OCI-M2 (cell line): ENCODE results near the gene CD151.

Source experiments
- DNase-seq: peaks from one replicate; lab custom pipeline; 2025; ENCODE audit not compliant: unreplicated experiment; lab: John Stamatoyannopoulos, UW

CD151 gene

DNA sequence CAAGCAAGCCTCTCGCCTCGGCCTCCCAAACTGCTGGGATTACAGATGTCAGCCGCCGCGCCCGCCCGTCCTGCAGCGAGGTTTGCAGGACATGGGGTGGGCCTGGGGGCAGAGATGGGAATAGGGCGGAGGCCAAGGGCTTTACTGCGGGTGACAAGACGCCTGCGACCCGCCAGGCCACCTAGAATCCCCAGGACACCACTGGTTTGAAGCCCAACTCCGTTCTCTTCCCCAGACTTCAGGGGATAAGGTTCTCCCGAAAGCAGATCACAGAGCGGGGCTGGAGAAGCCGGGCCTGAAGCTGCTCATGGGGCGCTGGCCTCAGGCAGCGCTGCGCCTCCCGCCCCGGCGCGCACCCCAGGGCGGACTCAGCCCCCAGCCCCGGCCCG, 9.2 kb downstream of the CD151 start:
- DNase-seq = no peak

DNA sequence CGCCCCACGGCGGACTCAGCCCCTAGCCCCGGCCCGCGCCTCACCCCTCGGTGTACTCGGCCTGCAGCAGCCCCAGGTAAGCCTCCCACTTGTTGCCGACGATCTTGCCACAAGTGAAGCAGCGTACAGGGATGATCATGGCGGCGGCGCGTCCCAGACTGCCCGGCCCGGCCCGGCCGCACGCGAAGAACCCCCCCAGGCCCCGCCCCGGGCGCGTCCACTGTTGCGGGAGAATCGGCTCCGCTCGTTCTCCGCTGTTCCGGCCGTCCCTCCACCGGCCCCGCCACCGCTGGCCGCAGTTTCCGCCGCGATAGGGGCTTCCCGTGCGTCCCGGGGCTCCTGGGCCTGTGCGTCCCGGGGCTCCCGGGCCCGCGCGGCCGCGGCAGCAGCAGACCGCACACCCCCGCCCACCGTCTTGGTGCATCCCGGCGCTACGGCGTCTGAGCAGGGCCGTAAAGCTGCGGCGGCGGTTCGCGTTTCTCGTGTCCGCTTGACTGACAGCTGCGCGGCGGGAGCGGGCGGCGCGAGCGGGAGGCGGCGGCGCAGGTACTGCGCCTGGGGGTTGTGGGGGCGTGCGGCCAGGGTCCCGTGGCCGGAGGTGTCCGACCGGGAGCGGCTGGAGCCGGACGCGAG, 9.7 kb downstream of the CD151 start, which contains the start of the genes POLR2L and TSPAN4:
TSS of gene POLR2L (minus strand) at position 160 of the 633 bp plus-strand sequence. CDS start at position 139, 21 bp downstream.
TSS of gene TSPAN4 (plus strand) at position 483 of the 633 bp plus-strand sequence. CDS start 7,453 bp downstream, outside the sequence.
- DNase-seq = peak; percentile 38

DNA sequence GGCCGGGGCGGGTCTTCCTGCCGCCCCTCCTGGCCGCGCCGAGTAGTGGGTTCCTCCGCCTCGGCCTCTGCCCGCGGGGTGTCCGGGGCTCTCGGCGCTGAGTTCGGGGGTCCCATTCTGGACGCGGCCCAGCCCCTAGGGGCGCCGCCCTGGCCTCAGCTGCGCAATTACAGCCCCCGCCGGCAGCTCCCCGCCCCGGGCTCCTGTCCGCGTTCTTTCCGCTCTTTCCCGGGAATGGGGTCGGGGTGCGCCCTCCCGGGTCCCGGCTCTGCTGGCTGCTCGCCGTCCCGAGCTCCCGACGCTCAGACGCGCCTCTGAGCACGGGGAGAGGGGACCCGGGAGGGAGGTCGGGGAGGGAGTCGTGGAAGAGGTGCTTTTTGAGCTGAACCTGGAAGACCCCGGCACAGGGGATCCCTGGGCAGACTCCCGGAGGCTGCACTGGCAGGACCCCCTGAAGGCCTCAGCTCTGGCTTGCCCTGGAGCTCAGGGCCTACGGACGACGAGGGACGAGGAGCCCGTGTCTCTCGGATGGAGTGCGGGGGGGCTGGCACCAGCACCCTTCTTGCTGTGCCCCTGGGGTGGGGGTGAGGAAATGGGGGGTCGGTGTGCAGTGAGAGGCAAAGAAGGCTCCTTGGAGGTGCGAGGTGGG, 10.5 kb downstream of the CD151 start:
- no peak for DNase-seq

GRCh38 chr11:843818-844692, 11.3 kb downstream of the CD151 start:
- DNase-seq = no peak

- DNase-seq = no peak
Observed at GRCh38 chr11:844693-845644, 12.2 kb downstream of the CD151 start.

GRCh38 chr11:845872-846495, 13.2 kb downstream of the CD151 start:
- DNase-seq = no peak

GRCh38 chr11:846496-847098, 13.8 kb downstream of the CD151 start:
- DNase-seq = no peak

- DNase-seq = no peak
Observed at GRCh38 chr11:847876-848275, 15.1 kb downstream of the CD151 start.

GRCh38 chr11:848380-848931, 15.7 kb downstream of the CD151 start:
- no peak for DNase-seq

DNA sequence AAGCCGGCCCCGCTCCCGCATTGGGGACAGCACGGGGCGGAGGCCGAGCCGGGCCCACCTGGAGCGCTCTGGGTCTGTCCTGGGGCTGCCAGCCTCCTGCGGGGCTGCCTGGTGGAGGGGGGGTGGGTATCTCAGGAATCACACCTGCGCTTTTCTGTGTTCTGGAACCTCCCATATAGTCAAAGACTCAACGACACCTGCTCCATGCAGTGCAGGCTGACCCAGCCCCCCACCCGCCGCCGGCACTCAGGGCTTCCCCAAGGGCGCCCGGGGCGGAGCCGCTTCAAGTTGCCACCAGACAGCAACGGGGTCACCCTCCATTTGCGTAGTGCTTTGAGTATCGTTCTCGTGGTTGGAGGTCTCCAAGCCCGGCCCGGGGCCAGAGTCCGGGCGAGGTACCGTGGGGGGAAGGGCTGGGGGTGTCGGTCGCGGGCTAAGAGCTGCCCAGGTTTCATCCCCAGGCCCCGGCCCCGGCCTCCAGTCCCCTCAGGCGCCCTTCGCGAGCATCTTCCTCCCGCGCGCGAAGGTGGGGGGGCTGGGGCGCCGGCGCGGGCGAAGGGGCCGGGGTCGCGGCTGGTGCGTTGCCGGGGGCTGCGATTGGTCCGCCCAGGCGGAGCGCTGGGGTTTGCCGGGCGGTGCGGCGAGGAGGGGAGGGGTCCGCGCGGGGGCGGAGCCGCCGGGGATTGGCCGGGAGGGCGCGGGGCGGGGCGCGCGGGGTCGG, 16.5 kb downstream of the CD151 start:
- no peak for DNase-seq

DNA sequence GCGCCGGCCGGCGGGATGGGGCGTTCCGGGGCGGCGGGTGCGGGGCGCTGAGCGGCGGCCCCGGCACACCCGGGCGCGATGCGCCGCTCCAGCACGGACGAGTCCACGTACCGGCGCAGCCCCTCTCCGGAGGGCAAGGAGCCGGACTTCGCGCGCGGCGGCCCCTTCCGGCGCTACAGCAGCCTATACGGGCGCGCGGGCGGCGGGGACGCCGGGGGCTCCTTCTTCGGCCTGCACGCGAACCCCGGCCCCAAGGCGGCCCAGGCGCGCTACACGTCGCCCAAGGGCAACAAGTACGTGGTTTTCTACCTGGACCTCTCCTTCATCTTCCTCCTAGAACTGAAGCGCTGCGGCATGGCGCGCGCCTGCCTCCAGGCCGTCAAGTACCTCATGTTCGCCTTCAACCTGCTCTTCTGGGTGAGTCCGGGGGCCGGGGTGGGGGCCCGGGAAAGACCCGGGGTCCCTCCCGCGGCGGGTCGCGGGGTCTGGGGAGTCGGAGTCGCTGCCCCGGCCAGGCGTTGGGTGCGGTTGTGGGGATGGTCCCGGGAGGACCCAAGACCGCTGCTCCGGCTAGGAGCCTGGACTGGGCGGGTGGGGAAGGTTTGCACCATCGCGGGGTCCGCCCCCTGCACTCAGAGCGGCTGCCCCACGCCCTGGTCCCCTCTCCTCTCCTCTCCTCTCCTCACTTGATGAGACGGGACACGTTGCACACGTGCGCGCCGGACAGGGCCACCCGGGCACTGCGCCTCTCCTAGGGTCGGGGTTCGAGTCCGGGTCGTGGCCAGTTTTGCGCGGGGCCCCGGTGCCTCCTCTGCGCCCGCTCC, 17.4 kb downstream of the CD151 start:
- DNase-seq = no peak

DNA sequence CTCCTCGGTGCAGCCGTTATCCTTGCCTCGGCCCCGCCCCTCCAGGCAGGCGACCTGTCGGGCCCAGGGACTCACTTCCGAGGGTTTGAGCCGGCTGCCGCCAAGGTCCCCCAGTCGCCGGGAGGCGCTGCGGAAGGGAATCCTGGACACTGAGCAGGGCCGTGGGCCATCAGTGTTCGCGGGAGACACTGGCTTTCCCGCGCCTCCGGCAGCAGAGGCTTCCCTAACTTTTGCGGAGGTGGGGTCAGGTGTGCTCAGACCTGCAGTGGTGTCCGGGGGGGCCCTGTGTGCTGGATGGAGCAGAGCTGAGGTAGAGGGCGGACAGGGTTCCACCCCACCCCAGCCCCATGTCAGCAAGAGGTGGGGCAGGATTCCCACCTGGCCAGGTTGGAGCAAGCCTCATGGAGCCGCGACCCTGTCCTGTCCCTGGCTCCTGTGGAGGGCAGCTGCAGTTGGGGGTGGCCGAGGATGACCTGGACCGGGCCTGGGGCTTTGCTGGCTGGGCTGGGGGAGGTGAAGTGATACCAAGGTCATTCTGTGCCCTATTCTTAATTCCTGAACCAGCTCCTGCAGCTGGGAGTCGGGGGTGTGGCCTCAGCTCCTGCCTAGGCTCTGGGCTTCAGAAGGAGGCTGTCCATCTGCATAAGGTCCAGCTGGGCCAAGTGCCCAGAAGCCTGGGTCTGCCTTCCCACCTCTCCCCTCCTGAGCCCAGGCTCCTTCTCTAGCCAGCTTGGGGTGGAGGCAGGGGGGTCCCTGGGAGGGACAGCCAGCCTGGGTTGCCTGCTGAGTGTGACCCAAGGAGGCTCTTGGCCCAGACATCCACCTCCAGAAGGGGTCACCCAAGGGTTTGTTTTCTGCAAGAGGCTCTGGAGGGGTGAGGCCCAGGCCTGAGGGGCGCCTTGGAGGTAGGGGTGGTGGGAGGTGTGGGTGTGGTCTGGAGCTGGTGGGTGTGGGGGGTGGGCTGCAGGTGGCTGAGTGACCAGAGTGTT, 18.3 kb downstream of the CD151 start:
- DNase-seq = no peak

- DNase-seq = no peak
Observed at GRCh38 chr11:852762-853161, 20.0 kb downstream of the CD151 start.

- DNase-seq = no peak
Observed at GRCh38 chr11:853682-854448, 21.1 kb downstream of the CD151 start.

- no peak for DNase-seq
Observed at GRCh38 chr11:854601-855329, 22.0 kb downstream of the CD151 start.
